Measurements from ENCODE around the gene MKRN3. TPM values are rescaled to one million over a fixed set of nuclear protein-coding genes. Genes with fewer than 3 reads are reported as not detected.
"Not testable (repeated sequence)": the region's sequence is repeated elsewhere in the genome, so short reads cannot be mapped to it uniquely, and the experiment has no call there.

The MKRN3 gene
- total RNA-seq, 1 donor, result 0.86 TPM

GRCh38 chr15:23578521-23579150, 13.2 kb downstream of the MKRN3 start:
- DNase-seq (ENCODE audit: low read depth), result no peak
- TF ChIP-seq CTCF (IDR thresholded peaks at IDR 0.05; ENCODE audit: insufficient read depth, low read depth, low read length), result no peak
- no peak overlapping the region for H3K4me3 ChIP-seq (ENCODE audit: low read depth, low read length)

- no peak for TF ChIP-seq CTCF (IDR thresholded peaks at IDR 0.05; ENCODE audit: insufficient read depth, low read depth, low read length)
- DNase-seq (ENCODE audit: low read depth), result no peak
- no peak overlapping the region for H3K4me3 ChIP-seq (ENCODE audit: low read depth, low read length)
Observed at GRCh38 chr15:23588268-23588667, 22.8 kb downstream of the MKRN3 start.

GRCh38 chr15:23589012-23589411, 23.5 kb downstream of the MKRN3 start:
- TF ChIP-seq CTCF (IDR thresholded peaks at IDR 0.05; ENCODE audit: insufficient read depth, low read depth, low read length), result no peak
- DNase-seq (ENCODE audit: low read depth), result no peak
- H3K4me3 ChIP-seq (ENCODE audit: low read depth, low read length), result no peak overlapping the region

- DNase-seq (ENCODE audit: low read depth), result no peak
- no peak overlapping the region for H3K4me3 ChIP-seq (ENCODE audit: low read depth, low read length)
- no peak for TF ChIP-seq CTCF (IDR thresholded peaks at IDR 0.05; ENCODE audit: insufficient read depth, low read depth, low read length)
Observed at GRCh38 chr15:23594252-23594770, 28.8 kb downstream of the MKRN3 start.

- DNase-seq (ENCODE audit: low read depth), result no peak
- no peak overlapping the region for H3K4me3 ChIP-seq (ENCODE audit: low read depth, low read length)
- TF ChIP-seq CTCF (IDR thresholded peaks at IDR 0.05; ENCODE audit: insufficient read depth, low read depth, low read length), result no peak
Observed at GRCh38 chr15:23595368-23595767, 29.9 kb downstream of the MKRN3 start.

- no peak for DNase-seq (ENCODE audit: low read depth)
- TF ChIP-seq CTCF (IDR thresholded peaks at IDR 0.05; ENCODE audit: insufficient read depth, low read depth, low read length), result no peak
- H3K4me3 ChIP-seq (ENCODE audit: low read depth, low read length), result no peak overlapping the region
Observed at GRCh38 chr15:23596736-23597135, 31.3 kb downstream of the MKRN3 start.

- DNase-seq (ENCODE audit: low read depth); H3K4me3 ChIP-seq (ENCODE audit: low read depth, low read length): not testable (repeated sequence)
Observed at GRCh38 chr15:23597278-23597677, 31.8 kb downstream of the MKRN3 start.
